GM23338 (cell line): ENCODE results near the gene TRUB1. TPM values are rescaled to one million over a fixed set of nuclear protein-coding genes. Genes with fewer than 3 reads are reported as not detected.

Experiments
- ATAC-seq: fragments of 200-7000 bp; cut with Tn5 transposase; 3 replicates; pipeline ENCODE4 v1.9.1; 2020
- DNase-seq: peaks from one replicate; pipeline ENCODE4 v3.0.0-alpha.2; 2015; ENCODE audit warnings: low spot score
- H2AFZ ChIP-seq: fragments of 200-600 bp; sonication (generic); 2 replicates; pipeline ENCODE4 v1.8.0; 2016; ENCODE audit warnings: antibody characterized with exemption, mild to moderate bottlenecking, moderate library complexity
- H3F3A ChIP-seq: fragments of 200-600 bp; sonication (generic); replicated peaks from 2 replicates; pipeline ENCODE4 v1.8.0; 2017; ENCODE audit warnings: antibody characterized with exemption, mixed run types, low read depth
- H3K27ac ChIP-seq: fragments of 200-600 bp; sonication (generic); 2 replicates; pipeline ENCODE4 v1.6.1; 2016; ENCODE audit warnings: low read depth
- H3K27me3 ChIP-seq: fragments of 200-600 bp; sonication (generic); 2 replicates; pipeline ENCODE4 v1.8.0; 2016; ENCODE audit warnings: mild to moderate bottlenecking, mixed run types, moderate library complexity; ENCODE audit not compliant: insufficient read depth
- H3K36me3 ChIP-seq: fragments of 200-600 bp; sonication (generic); 2 replicates; pipeline ENCODE4 v1.8.0; 2016; ENCODE audit warnings: mild to moderate bottlenecking; ENCODE audit not compliant: insufficient read depth
- H3K4me1 ChIP-seq: fragments of 200-600 bp; sonication (generic); 2 replicates; pipeline ENCODE4 v1.8.0; 2016; ENCODE audit warnings: mild to moderate bottlenecking, moderate library complexity; ENCODE audit not compliant: insufficient read depth
- H3K4me2 ChIP-seq: fragments of 200-600 bp; sonication (generic); 2 replicates; pipeline ENCODE4 v1.7.1; 2017; ENCODE audit warnings: mixed run types
- H3K4me3 ChIP-seq: fragments of 200-600 bp; sonication (generic); 2 replicates; pipeline ENCODE4 v1.6.1; 2016; ENCODE audit warnings: mixed run types
- H3K79me2 ChIP-seq: fragments of 200-600 bp; sonication (generic); replicated peaks from 2 replicates; pipeline ENCODE4 v1.8.0; 2017; ENCODE audit warnings: mild to moderate bottlenecking; ENCODE audit not compliant: insufficient read depth
- H3K9me2 ChIP-seq: fragments of 200-600 bp; sonication (generic); 2 replicates; pipeline ENCODE4 v1.8.0; 2017; ENCODE audit not compliant: insufficient read depth
- H4K20me1 ChIP-seq: fragments of 200-600 bp; sonication (generic); replicated peaks from 2 replicates; pipeline ENCODE4 v1.8.0; 2017; ENCODE audit warnings: mild to moderate bottlenecking; ENCODE audit not compliant: insufficient read depth
- H3K27ac Mint-ChIP-seq: 2 replicates; pipeline ENCODE4 v1.8.0; 2020; ENCODE audit warnings: inconsistent platforms, mild to moderate bottlenecking, moderate library complexity, mixed read lengths
- H3K27me3 Mint-ChIP-seq: 3 replicates; pipeline ENCODE4 v1.8.0; 2022; ENCODE audit warnings: low read depth, mild to moderate bottlenecking, moderate library complexity, mixed read lengths, inconsistent platforms; ENCODE audit not compliant: insufficient read depth, poor library complexity
- H3K36me3 Mint-ChIP-seq: 3 replicates; pipeline ENCODE4 v1.8.0; 2021; ENCODE audit warnings: low read depth, mild to moderate bottlenecking, inconsistent platforms, moderate library complexity, mixed read lengths
- H3K4me1 Mint-ChIP-seq: 3 replicates; pipeline ENCODE4 v1.8.0; 2020; ENCODE audit warnings: mild to moderate bottlenecking, inconsistent platforms, mixed read lengths
- H3K4me3 Mint-ChIP-seq: 3 replicates; pipeline ENCODE4 v1.8.0; 2021; ENCODE audit warnings: moderate library complexity, mild to moderate bottlenecking, inconsistent platforms, mixed read lengths
- H3K9me3 Mint-ChIP-seq: 3 replicates; pipeline ENCODE4 v1.8.0; 2020; ENCODE audit warnings: moderate library complexity, mild to moderate bottlenecking, inconsistent platforms, mixed read lengths
- CREB1 ChIP-seq: fragments of 250-450 bp; sonication (Bioruptor Pico); IDR thresholded peaks from 2 replicates; pipeline ENCODE4 v1.5.0; 2020; ENCODE audit warnings: low read depth, mild to moderate bottlenecking, moderate library complexity
- EZH2 ChIP-seq: fragments of 200-600 bp; sonication (generic); IDR thresholded peaks from one replicate; pipeline ENCODE4 v1.8.0; 2017; ENCODE audit warnings: antibody characterized with exemption, mild to moderate bottlenecking, low read depth; ENCODE audit not compliant: unreplicated experiment
- EZH2phosphoT487 ChIP-seq: fragments of 200-600 bp; sonication (generic); IDR thresholded peaks from one replicate; pipeline ENCODE4 v1.8.1; 2018; ENCODE audit warnings: antibody characterized with exemption; ENCODE audit not compliant: unreplicated experiment
- JUNB ChIP-seq: IDR thresholded peaks from one replicate; pipeline ENCODE4 v1.6.1; 2016; ENCODE audit warnings: antibody characterized with exemption; ENCODE audit not compliant: unreplicated experiment
- NANOG ChIP-seq: IDR thresholded peaks from 2 replicates; pipeline ENCODE4 v1.6.1; 2016; ENCODE audit warnings: antibody characterized with exemption, borderline replicate concordance
- POLR2AphosphoS5 ChIP-seq: IDR thresholded peaks from 2 replicates; pipeline ENCODE4 v1.6.1; 2016; ENCODE audit warnings: antibody characterized with exemption, low read depth
- REST ChIP-seq: IDR thresholded peaks from one replicate; pipeline ENCODE4 v1.6.1; 2018; ENCODE audit warnings: antibody characterized with exemption; ENCODE audit not compliant: unreplicated experiment
- STAT1 ChIP-seq: IDR thresholded peaks from one replicate; pipeline ENCODE4 v1.6.1; 2016; ENCODE audit warnings: antibody characterized with exemption; ENCODE audit not compliant: unreplicated experiment
- ZNF114 ChIP-seq: fragments of 250-450 bp; sonication (Bioruptor Pico); IDR thresholded peaks from 2 replicates; pipeline ENCODE4 v1.5.0; 2020; ENCODE audit warnings: mild to moderate bottlenecking, moderate library complexity
- ZNF331 ChIP-seq: fragments of 250-450 bp; sonication (Bioruptor Pico); IDR thresholded peaks from 2 replicates; pipeline ENCODE4 v1.5.0; 2020; ENCODE audit warnings: low read depth, mild to moderate bottlenecking, moderate library complexity
- polyA plus RNA-seq: library from polyadenylated mRNA; unstranded; fragments of >200 nt; fragmentation: Nextera tagmentation; extraction: Ambion mirVana; gene quantifications from 2 replicates; pipeline ENCODE4 v1.2.1, GENCODE V29; 2016
- total RNA-seq: library from RNA; depleted of rRNA; stranded (reverse); fragments of >200 nt; shearing (Covaris generic); gene quantifications from 2 replicates; pipeline ENCODE4 v1.2.3, GENCODE V29; 2014
- TF ChIP-seq, protein P1 (sequence below), 2 experiments: fragments of 200-600 bp in 1 of 2; sonication (generic) in 1 of 2; conservative IDR thresholded peaks; 2 replicates each; pipeline versions ENCODE4 v1.5.1 to v1.6.1; 2016 to 2017; ENCODE audit warnings: antibody characterized with exemption in 2 of 2, low read depth in 2 of 2, mild to moderate bottlenecking in 2 of 2, moderate library complexity in 1 of 2
- TF ChIP-seq, protein P2 (sequence below): IDR thresholded peaks from 2 replicates; pipeline ENCODE4 v1.6.1; 2016; ENCODE audit warnings: antibody characterized with exemption
- TF ChIP-seq, protein P3 (sequence below): fragments of 250-450 bp; sonication (Bioruptor Pico); IDR thresholded peaks from 2 replicates; pipeline ENCODE4 v1.5.0; 2020; ENCODE audit warnings: mild to moderate bottlenecking, moderate library complexity

TRUB1 gene
- total and polyA plus RNA-seq, 2 experiments from 2014 or later, result 15.5 to 34.5 TPM

DNA sequence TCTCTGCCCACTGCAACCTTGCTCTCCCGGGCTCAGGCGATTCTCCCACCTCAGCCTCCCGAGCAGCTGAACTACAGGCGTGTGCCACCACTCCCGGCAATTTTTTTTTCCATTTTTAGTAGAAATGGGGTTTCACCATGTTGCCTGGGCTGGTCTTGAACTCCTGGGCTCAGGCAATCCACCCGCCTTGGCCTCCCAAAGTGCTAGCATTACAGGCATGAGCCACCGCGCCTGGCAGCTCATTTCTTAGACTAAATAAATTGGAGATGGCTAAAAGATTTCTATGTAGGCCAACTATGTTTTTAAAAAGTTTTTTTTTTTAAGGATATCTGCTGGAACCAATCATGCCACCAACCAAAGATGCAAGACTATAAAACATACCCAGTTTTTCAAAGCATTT lies 67.8 kb downstream of the TRUB1 start:
- Histone ChIP-seq H3K27ac (no peak overlapping the region), H3K36me3 (no peaks in the 10 kb centered on the region), H3K27me3 (no peaks in the 10 kb centered on the region), H3F3A (no peaks in the 10 kb centered on the region), H2AFZ (no peak overlapping the region), H3K79me2 (no peaks in the 10 kb centered on the region), H3K9me2 (no peaks in the 10 kb centered on the region), H3K4me1 (peaks cover 12% of the 10 kb centered on the region), H4K20me1 (no peaks in the 10 kb centered on the region), H3K4me2 (no peak overlapping the region), H3K4me3 (no peak overlapping the region)
- Mint-ChIP-seq H3K4me3 (no peak overlapping the region), H3K36me3 (no peaks in the 10 kb centered on the region), H3K27ac (no peak overlapping the region), H3K9me3 (no peaks in the 10 kb centered on the region), H3K4me1 (peaks cover 17% of the 10 kb centered on the region), H3K27me3 (no peaks in the 10 kb centered on the region)
- ATAC-seq (no peak), DNase-seq (no peak)
- TF ChIP-seq STAT1 (no peak), CREB1 (CRISPR knock-in tag) (no peak), POLR2AphosphoS5 (no peak), REST (no peak), JUNB (no peak), ZNF331 (CRISPR knock-in tag) (no peak), ZNF114 (no peak), EZH2 (no peak), EZH2phosphoT487 (no peak), NANOG (no peak)
- TF ChIP-seq, protein P1, sequence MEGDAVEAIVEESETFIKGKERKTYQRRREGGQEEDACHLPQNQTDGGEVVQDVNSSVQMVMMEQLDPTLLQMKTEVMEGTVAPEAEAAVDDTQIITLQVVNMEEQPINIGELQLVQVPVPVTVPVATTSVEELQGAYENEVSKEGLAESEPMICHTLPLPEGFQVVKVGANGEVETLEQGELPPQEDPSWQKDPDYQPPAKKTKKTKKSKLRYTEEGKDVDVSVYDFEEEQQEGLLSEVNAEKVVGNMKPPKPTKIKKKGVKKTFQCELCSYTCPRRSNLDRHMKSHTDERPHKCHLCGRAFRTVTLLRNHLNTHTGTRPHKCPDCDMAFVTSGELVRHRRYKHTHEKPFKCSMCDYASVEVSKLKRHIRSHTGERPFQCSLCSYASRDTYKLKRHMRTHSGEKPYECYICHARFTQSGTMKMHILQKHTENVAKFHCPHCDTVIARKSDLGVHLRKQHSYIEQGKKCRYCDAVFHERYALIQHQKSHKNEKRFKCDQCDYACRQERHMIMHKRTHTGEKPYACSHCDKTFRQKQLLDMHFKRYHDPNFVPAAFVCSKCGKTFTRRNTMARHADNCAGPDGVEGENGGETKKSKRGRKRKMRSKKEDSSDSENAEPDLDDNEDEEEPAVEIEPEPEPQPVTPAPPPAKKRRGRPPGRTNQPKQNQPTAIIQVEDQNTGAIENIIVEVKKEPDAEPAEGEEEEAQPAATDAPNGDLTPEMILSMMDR (conservative IDR thresholded peaks at IDR 0.05; ENCODE audit: low read depth in 2 of 2), result no peak
- TF ChIP-seq, protein P2, sequence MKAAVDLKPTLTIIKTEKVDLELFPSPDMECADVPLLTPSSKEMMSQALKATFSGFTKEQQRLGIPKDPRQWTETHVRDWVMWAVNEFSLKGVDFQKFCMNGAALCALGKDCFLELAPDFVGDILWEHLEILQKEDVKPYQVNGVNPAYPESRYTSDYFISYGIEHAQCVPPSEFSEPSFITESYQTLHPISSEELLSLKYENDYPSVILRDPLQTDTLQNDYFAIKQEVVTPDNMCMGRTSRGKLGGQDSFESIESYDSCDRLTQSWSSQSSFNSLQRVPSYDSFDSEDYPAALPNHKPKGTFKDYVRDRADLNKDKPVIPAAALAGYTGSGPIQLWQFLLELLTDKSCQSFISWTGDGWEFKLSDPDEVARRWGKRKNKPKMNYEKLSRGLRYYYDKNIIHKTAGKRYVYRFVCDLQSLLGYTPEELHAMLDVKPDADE, result no peak
- TF ChIP-seq, protein P3, sequence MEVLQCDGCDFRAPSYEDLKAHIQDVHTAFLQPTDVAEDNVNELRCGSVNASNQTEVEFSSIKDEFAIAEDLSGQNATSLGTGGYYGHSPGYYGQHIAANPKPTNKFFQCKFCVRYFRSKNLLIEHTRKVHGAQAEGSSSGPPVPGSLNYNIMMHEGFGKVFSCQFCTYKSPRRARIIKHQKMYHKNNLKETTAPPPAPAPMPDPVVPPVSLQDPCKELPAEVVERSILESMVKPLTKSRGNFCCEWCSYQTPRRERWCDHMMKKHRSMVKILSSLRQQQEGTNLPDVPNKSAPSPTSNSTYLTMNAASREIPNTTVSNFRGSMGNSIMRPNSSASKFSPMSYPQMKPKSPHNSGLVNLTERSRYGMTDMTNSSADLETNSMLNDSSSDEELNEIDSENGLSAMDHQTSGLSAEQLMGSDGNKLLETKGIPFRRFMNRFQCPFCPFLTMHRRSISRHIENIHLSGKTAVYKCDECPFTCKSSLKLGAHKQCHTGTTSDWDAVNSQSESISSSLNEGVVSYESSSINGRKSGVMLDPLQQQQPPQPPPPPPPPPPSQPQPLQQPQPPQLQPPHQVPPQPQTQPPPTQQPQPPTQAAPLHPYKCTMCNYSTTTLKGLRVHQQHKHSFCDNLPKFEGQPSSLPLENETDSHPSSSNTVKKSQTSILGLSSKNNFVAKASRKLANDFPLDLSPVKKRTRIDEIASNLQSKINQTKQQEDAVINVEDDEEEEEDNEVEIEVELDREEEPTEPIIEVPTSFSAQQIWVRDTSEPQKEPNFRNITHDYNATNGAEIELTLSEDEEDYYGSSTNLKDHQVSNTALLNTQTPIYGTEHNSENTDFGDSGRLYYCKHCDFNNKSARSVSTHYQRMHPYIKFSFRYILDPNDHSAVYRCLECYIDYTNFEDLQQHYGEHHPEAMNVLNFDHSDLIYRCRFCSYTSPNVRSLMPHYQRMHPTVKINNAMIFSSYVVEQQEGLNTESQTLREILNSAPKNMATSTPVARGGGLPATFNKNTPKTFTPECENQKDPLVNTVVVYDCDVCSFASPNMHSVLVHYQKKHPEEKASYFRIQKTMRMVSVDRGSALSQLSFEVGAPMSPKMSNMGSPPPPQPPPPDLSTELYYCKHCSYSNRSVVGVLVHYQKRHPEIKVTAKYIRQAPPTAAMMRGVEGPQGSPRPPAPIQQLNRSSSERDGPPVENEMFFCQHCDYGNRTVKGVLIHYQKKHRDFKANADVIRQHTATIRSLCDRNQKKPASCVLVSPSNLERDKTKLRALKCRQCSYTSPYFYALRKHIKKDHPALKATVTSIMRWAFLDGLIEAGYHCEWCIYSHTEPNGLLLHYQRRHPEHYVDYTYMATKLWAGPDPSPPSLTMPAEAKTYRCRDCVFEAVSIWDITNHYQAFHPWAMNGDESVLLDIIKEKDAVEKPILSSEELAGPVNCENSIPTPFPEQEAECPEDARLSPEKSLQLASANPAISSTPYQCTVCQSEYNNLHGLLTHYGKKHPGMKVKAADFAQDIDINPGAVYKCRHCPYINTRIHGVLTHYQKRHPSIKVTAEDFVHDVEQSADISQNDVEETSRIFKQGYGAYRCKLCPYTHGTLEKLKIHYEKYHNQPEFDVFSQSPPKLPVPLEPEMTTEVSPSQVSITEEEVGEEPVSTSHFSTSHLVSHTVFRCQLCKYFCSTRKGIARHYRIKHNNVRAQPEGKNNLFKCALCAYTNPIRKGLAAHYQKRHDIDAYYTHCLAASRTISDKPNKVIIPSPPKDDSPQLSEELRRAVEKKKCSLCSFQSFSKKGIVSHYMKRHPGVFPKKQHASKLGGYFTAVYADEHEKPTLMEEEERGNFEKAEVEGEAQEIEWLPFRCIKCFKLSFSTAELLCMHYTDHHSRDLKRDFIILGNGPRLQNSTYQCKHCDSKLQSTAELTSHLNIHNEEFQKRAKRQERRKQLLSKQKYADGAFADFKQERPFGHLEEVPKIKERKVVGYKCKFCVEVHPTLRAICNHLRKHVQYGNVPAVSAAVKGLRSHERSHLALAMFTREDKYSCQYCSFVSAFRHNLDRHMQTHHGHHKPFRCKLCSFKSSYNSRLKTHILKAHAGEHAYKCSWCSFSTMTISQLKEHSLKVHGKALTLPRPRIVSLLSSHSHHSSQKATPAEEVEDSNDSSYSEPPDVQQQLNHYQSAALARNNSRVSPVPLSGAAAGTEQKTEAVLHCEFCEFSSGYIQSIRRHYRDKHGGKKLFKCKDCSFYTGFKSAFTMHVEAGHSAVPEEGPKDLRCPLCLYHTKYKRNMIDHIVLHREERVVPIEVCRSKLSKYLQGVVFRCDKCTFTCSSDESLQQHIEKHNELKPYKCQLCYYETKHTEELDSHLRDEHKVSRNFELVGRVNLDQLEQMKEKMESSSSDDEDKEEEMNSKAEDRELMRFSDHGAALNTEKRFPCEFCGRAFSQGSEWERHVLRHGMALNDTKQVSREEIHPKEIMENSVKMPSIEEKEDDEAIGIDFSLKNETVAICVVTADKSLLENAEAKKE, result no peak
